Right lobe of liver (tissue), 4 donors: ENCODE results near the gene TNFAIP3.

ENCODE experiments used
- POLR2A ChIP-seq: fragments of 450-650 bp; IDR thresholded peaks from one replicate; pipeline ENCODE4 v1.6.1; 2017; ENCODE audit warnings: antibody characterized with exemption, mild to moderate bottlenecking
- TF ChIP-seq, protein P1 (sequence below), 4 donors: fragments of 200-600 bp in 3 of 4; fragments of 450-650 bp in 1 of 4; IDR thresholded peaks; one replicate each; pipeline versions ENCODE4 v1.5.1 to v1.8.0; 2016 to 2022; ENCODE audit warnings: antibody characterized with exemption in 4 of 4, mild to moderate bottlenecking in 2 of 4
- donor health status: DM: no; HTN: no; CAD: no.
- donor health status: DM: no; HTN: no; CAD: no.
- donor health status: DM: no; HTN: yes; CAD: no.

DNA sequence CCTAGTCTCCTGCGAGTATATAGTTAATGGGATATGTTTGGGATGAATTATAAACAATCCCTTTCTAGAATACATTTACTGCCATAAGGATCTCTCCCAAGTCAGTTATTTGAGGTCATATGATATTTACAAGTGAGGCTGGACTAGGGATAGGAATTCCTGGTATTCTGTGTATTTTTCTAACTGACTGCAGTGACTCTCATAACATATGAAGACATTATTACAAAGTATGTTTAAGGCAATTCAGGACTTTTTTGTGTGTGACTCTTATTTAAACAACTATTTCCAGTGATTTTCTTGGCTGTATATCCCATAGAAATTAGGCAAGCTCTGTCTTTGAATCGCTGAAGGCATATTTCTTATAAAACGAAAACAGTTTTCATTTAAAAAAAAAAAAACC lies 18.4 kb upstream of the TNFAIP3 start:
- TF ChIP-seq, protein P1, sequence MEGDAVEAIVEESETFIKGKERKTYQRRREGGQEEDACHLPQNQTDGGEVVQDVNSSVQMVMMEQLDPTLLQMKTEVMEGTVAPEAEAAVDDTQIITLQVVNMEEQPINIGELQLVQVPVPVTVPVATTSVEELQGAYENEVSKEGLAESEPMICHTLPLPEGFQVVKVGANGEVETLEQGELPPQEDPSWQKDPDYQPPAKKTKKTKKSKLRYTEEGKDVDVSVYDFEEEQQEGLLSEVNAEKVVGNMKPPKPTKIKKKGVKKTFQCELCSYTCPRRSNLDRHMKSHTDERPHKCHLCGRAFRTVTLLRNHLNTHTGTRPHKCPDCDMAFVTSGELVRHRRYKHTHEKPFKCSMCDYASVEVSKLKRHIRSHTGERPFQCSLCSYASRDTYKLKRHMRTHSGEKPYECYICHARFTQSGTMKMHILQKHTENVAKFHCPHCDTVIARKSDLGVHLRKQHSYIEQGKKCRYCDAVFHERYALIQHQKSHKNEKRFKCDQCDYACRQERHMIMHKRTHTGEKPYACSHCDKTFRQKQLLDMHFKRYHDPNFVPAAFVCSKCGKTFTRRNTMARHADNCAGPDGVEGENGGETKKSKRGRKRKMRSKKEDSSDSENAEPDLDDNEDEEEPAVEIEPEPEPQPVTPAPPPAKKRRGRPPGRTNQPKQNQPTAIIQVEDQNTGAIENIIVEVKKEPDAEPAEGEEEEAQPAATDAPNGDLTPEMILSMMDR (IDR thresholded peaks at IDR 0.05): no peak
- no peak for TF ChIP-seq POLR2A
